Left kidney (tissue), 1 donor: ENCODE measurements around the gene VLDLR. TPM values are rescaled to one million over a fixed set of nuclear protein-coding genes. Genes with fewer than 3 reads are reported as not detected.

Experiments used
- polyA plus RNA-seq: library from polyadenylated mRNA; unstranded; fragments of 120-200 nt; gene quantifications from one replicate; pipeline ENCODE4 v1.2.1, GENCODE V29; 2013; ENCODE audit not compliant: insufficient read length

The VLDLR gene
- polyA plus RNA-seq, 1 donor, result 33.0 TPM

Other genes starting within 250 kb of the VLDLR start
- 0.27 TPM for gene KCNV2, start 95.7 kb downstream of the VLDLR start, polyA plus RNA-seq
- gene PUM3, start 222.3 kb downstream of the VLDLR start, polyA plus RNA-seq, result 44.7 TPM